PC-3 (cell line): ENCODE data around the gene SLC35F3.

Experiments used
- CTCF ChIP-seq: fragments of 300-600 bp; sonication (generic); conservative IDR thresholded peaks from 2 replicates; pipeline ENCODE4 v1.5.1; 2017; ENCODE audit warnings: antibody characterized with exemption, low read depth, mild to moderate bottlenecking, low read length
- EZH2 ChIP-seq: fragments of 300-600 bp; sonication (generic); IDR thresholded peaks from one replicate; pipeline ENCODE4 v1.6.1; 2017; ENCODE audit warnings: antibody characterized with exemption, mild to moderate bottlenecking, low read length; ENCODE audit not compliant: unreplicated experiment
- EZH2phosphoT487 ChIP-seq: fragments of 300-600 bp; sonication (generic); IDR thresholded peaks from 2 replicates; pipeline ENCODE4 v1.6.1; 2018; ENCODE audit warnings: mild to moderate bottlenecking, antibody characterized with exemption, low read length, borderline replicate concordance

GRCh38 chr1:234173968-234174367, 269.5 kb downstream of the SLC35F3 start:
- TF ChIP-seq CTCF (no peak), EZH2phosphoT487 (no peak), EZH2 (no peak)
